Calu3 (cell line): ENCODE data around the gene PDHB. TPM values are rescaled to one million over a fixed set of nuclear protein-coding genes. Genes with fewer than 3 reads are reported as not detected.

Experiments used
- BruUV-seq: library from RNA; stranded (reverse); fragments of 400-500 nt; replicated peaks from 2 replicates; lab custom pipeline; 2021; lab: Mats Ljungman, UMichigan
- CTCF ChIA-PET: fragments of 300-600 bp; sonication (Branson Sonifier 250); formaldehyde crosslinking; loops from one replicate; lab custom pipeline; 2022; ENCODE audit warnings: antibody characterized with exemption; lab: Charles Lee
- DNase-seq: peaks from one replicate; pipeline ENCODE4 v3.0.0; 2022
- H3K27ac Mint-ChIP-seq: one replicate; pipeline ENCODE4 v1.8.0; 2022; ENCODE audit warnings: mixed read lengths; ENCODE audit not compliant: unreplicated experiment
- H3K27me3 Mint-ChIP-seq: one replicate; pipeline ENCODE4 v1.8.0; 2022; ENCODE audit warnings: mixed read lengths; ENCODE audit not compliant: unreplicated experiment
- H3K36me3 Mint-ChIP-seq: one replicate; pipeline ENCODE4 v1.8.0; 2022; ENCODE audit warnings: mild to moderate bottlenecking, moderate library complexity, mixed read lengths; ENCODE audit not compliant: insufficient read depth, unreplicated experiment
- H3K4me1 Mint-ChIP-seq: one replicate; pipeline ENCODE4 v1.8.0; 2022; ENCODE audit warnings: mild to moderate bottlenecking, low read depth, mixed read lengths; ENCODE audit not compliant: unreplicated experiment
- H3K4me3 Mint-ChIP-seq: one replicate; pipeline ENCODE4 v1.8.0; 2022; ENCODE audit warnings: mild to moderate bottlenecking, low read depth, moderate library complexity, mixed read lengths; ENCODE audit not compliant: unreplicated experiment
- H3K9me3 Mint-ChIP-seq: one replicate; pipeline ENCODE4 v1.8.0; 2022; ENCODE audit warnings: low read depth, mixed read lengths; ENCODE audit not compliant: unreplicated experiment
- intact Hi-C: fragments of 100-400 bp; cut with micrococcal nuclease; formaldehyde crosslinking; loops from one replicate; pipeline ENCODE4 v1.10.0; 2022; ENCODE audit not compliant: unreplicated experiment
- total RNA-seq: library from RNA; stranded (reverse); gene quantifications from 2 replicates; pipeline ENCODE4 v1.2.3, GENCODE V29; 2022
- TF ChIP-seq, protein P1 (sequence below): fragments of 200-600 bp; IDR thresholded peaks from one replicate; pipeline ENCODE4 v1.8.0; 2022; ENCODE audit warnings: antibody characterized with exemption; ENCODE audit not compliant: unreplicated experiment

Gene PDHB
- total RNA-seq, 1 experiment from 2014 or later: 47.6 TPM

GRCh38 chr3:58434511-58434910, 879 bp upstream of the PDHB start:
- Mint-ChIP-seq H3K9me3 (no peaks in the 10 kb centered on the region), H3K4me3 (no peak overlapping the region), H3K27me3 (no peaks in the 10 kb centered on the region), H3K27ac (no peak overlapping the region), H3K4me1 (peaks cover 17% of the 10 kb centered on the region), H3K36me3 (peaks cover 22% of the 10 kb centered on the region)
- intact Hi-C loops: no loop called here
- DNase-seq: no peak
- CTCF ChIA-PET: no interaction called here
- TF ChIP-seq, protein P1, sequence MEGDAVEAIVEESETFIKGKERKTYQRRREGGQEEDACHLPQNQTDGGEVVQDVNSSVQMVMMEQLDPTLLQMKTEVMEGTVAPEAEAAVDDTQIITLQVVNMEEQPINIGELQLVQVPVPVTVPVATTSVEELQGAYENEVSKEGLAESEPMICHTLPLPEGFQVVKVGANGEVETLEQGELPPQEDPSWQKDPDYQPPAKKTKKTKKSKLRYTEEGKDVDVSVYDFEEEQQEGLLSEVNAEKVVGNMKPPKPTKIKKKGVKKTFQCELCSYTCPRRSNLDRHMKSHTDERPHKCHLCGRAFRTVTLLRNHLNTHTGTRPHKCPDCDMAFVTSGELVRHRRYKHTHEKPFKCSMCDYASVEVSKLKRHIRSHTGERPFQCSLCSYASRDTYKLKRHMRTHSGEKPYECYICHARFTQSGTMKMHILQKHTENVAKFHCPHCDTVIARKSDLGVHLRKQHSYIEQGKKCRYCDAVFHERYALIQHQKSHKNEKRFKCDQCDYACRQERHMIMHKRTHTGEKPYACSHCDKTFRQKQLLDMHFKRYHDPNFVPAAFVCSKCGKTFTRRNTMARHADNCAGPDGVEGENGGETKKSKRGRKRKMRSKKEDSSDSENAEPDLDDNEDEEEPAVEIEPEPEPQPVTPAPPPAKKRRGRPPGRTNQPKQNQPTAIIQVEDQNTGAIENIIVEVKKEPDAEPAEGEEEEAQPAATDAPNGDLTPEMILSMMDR: no peak
- no TSS peak for BruUV-seq

GRCh38 chr3:58434168-58434504, 504 bp upstream of the PDHB start:
- Mint-ChIP-seq H3K9me3 (no peaks in the 10 kb centered on the region), H3K4me1 (peaks cover 17% of the 10 kb centered on the region), H3K27me3 (no peaks in the 10 kb centered on the region), H3K36me3 (peaks cover 23% of the 10 kb centered on the region), H3K4me3 (peak overlapping the region; percentile 93), H3K27ac (no peak overlapping the region)
- CTCF ChIA-PET: no interaction called here
- intact Hi-C loops: no loop called here
- DNase-seq: no peak
- TF ChIP-seq, protein P1: no peak
- TSS peak; percentile 69 for BruUV-seq

DNA sequence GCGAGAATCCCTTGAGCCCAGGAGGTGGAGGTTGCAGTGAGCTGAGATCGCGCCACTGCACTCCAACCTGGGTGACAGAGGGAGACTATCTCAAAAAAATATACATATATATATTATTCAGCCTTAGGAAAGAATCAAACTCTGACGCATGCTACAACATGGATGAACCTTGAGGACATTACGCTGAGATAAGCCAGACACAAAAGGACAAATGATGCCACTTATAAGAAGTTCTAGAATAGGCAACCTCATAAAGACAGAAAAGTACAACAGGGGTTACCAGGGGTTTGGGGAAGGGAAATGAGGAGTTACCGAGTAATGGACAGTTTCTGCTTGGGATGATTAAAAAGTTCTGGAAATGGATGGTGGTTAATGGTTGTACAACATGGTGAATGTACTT, 727 bp downstream of the PDHB start:
- no peak for DNase-seq
- TF ChIP-seq, protein P1: no peak
- H3K27me3 Mint-ChIP-seq: no peaks in the 10 kb centered on the region
- intact Hi-C loops: no loop called here
- CTCF ChIA-PET: no interaction called here
- BruUV-seq: no TSS peak
- peaks cover 35% of the 10 kb centered on the region for H3K36me3 Mint-ChIP-seq
- peaks cover 17% of the 10 kb centered on the region for H3K4me1 Mint-ChIP-seq
- H3K9me3 Mint-ChIP-seq: no peaks in the 10 kb centered on the region
- peak overlapping the region; percentile 73 for H3K27ac Mint-ChIP-seq
- H3K4me3 Mint-ChIP-seq: peak overlapping the region; percentile 93

DNA sequence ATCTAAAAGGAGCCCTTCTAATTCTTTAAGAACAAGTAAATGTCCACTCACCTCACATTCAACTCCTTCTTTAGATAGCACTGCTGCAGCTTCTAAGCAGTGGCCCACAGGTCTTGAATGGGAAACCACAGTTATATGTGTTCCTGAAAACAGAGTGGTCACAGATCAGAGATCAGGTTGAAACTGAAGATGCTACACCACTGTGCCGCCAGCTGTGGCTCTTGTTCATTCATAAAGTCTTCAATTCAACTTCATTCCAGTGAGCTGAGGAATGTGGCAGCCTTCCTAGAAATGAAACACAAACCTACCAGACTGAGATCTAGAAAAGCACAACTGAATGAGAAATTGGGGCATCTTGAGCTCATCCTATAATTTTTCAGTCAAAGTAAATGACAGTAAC, 4.0 kb downstream of the PDHB start:
- BruUV-seq: no TSS peak
- no peak overlapping the region for H3K27ac Mint-ChIP-seq

More for the DNA sequence above, 4.0 kb downstream of the PDHB start:
- DNase-seq: no peak
- peaks cover 36% of the 10 kb centered on the region for H3K36me3 Mint-ChIP-seq
- H3K27me3 Mint-ChIP-seq: no peaks in the 10 kb centered on the region
- CTCF ChIA-PET: no interaction called here
- H3K4me1 Mint-ChIP-seq: peaks cover 8% of the 10 kb centered on the region
- H3K4me3 Mint-ChIP-seq: no peak overlapping the region
- TF ChIP-seq, protein P1: no peak
- intact Hi-C loops: no loop called here
- H3K9me3 Mint-ChIP-seq: no peaks in the 10 kb centered on the region
